Mucosa of descending colon (tissue), 3 donors: ENCODE measurements around the gene NIT1. TPM values are rescaled to one million over a fixed set of nuclear protein-coding genes. Genes with fewer than 3 reads are reported as not detected.

Experiments used
- ATAC-seq: fragments of 200-7000 bp; cut with Tn5 transposase; one replicate; pipeline ENCODE4 v1.9.1; 2020; ENCODE audit warnings: mild to moderate bottlenecking, moderate library complexity
- DNase-seq, 3 donors: peaks; one replicate each; pipeline ENCODE4 v3.0.0-alpha.2; 2020
- H3K36me3 ChIP-seq: fragments of 200-600 bp; one replicate; pipeline ENCODE4 v1.8.0; 2021; ENCODE audit warnings: low read depth, mild to moderate bottlenecking
- H3K4me1 ChIP-seq: fragments of 200-600 bp; one replicate; pipeline ENCODE4 v1.8.0; 2021; ENCODE audit warnings: low read depth, mild to moderate bottlenecking
- H3K4me3 ChIP-seq: fragments of 200-600 bp; one replicate; pipeline ENCODE4 v1.8.0; 2021; ENCODE audit warnings: mild to moderate bottlenecking
- H3K9me3 ChIP-seq: fragments of 200-600 bp; one replicate; pipeline ENCODE4 v1.8.0; 2021; ENCODE audit warnings: mild to moderate bottlenecking
- intact Hi-C, 2 donors: fragments of 100-400 bp; cut with DNase I in 1 of 2; cut with micrococcal nuclease in 1 of 2; formaldehyde crosslinking; loops; one replicate each; pipeline versions ENCODE4 v1.11.0 to v1.11.1; 2022; cut with DNase I, micrococcal nuclease
- total RNA-seq, 3 donors: library from RNA; stranded (reverse); fragmentation: NEBNext Ultra II Directional in 2 of 3; extraction: Animal tissue kit (Norgen Biotek cat#: 25700) in 2 of 3; gene quantifications; one replicate each; pipeline versions ENCODE4 v1.2.1 to v1.2.4, GENCODE V29; 2021 to 2023
- TF ChIP-seq, protein P1 (sequence below): fragments of 200-600 bp; IDR thresholded peaks from one replicate; pipeline ENCODE4 v1.8.0; 2022; ENCODE audit warnings: antibody characterized with exemption, mild to moderate bottlenecking
- donor health status: DM: no; HTN: no; CAD: no; lungs with moderate emphysema.
- donor health status: DM: no; HTN: no; CAD: no.
- donor health status: DM: no; HTN: yes; CAD: no.

The NIT1 gene
- total RNA-seq, 3 donors from 2014 or later, result 56.7 to 79.7 (median 62.8) TPM

DNA sequence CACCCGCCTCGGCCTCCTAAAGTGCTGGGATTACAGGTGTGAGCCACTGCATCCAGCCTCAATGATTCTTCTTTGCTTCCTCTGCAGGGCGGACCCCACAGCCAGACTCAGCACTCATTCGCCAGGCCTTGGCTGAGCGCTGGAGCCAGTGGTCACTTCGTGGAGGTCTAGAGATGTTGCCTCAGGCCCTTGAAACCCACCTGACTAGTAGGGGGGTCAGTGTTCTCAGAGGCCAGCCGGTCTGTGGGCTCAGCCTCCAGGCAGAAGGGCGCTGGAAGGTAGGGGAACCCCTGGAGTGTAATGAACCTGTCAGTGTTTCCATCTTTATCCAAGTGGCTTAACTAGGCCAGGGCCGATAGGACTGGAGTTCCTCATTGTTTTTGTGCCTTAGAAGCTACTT, 51.0 kb downstream of the NIT1 start:
- intact Hi-C loops, result no loop called here
- no peaks in the 10 kb centered on the region for H3K9me3 ChIP-seq
- H3K36me3 ChIP-seq, result peaks cover 5% of the 10 kb centered on the region
- no peak overlapping the region for H3K4me3 ChIP-seq
- no peak for ATAC-seq
- peaks cover 14% of the 10 kb centered on the region for H3K4me1 ChIP-seq
- TF ChIP-seq, protein P1, sequence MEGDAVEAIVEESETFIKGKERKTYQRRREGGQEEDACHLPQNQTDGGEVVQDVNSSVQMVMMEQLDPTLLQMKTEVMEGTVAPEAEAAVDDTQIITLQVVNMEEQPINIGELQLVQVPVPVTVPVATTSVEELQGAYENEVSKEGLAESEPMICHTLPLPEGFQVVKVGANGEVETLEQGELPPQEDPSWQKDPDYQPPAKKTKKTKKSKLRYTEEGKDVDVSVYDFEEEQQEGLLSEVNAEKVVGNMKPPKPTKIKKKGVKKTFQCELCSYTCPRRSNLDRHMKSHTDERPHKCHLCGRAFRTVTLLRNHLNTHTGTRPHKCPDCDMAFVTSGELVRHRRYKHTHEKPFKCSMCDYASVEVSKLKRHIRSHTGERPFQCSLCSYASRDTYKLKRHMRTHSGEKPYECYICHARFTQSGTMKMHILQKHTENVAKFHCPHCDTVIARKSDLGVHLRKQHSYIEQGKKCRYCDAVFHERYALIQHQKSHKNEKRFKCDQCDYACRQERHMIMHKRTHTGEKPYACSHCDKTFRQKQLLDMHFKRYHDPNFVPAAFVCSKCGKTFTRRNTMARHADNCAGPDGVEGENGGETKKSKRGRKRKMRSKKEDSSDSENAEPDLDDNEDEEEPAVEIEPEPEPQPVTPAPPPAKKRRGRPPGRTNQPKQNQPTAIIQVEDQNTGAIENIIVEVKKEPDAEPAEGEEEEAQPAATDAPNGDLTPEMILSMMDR, result no peak
- no peak for DNase-seq

Other genes with a start within 250 kb of the NIT1 start
- 100 to 1,000 TPM; 103 to 254 (median 221) TPM for gene ITLN1, start 232.9 kb upstream of the NIT1 start, total RNA-seq
- not detected for gene ITLN2, start 163.3 kb upstream of the NIT1 start, total RNA-seq
- 100 to 1,000 TPM in 2 of 3 donors, 10 to 100 TPM in 1; 84.0 to 222 (median 157) TPM for gene F11R, start 97.0 kb upstream of the NIT1 start, total RNA-seq
- 100 to 1,000 TPM in 1 of 3 donors, 10 to 100 TPM in 2; 48.9 to 105 (median 80.1) TPM for gene TSTD1, start 79.1 kb upstream of the NIT1 start, total RNA-seq
- gene USF1, start 72.1 kb upstream of the NIT1 start, total RNA-seq, result 10 to 100 TPM; 66.8 to 80.5 (median 71.7) TPM
- gene ARHGAP30, start 48.2 kb upstream of the NIT1 start, total RNA-seq, result 1 to 10 TPM; 3.8 to 9.0 (median 8.1) TPM
- 1 to 10 TPM; 1.6 to 5.4 (median 4.6) TPM for gene NECTIN4, start 28.5 kb upstream of the NIT1 start, total RNA-seq
- 10 to 100 TPM in 1 of 3 donors, 1 to 10 TPM in 2; 9.5 to 10.7 (median 9.7) TPM for gene KLHDC9, start 19.7 kb upstream of the NIT1 start, total RNA-seq
- 10 to 100 TPM; 20.7 to 40.2 (median 29.4) TPM for gene PFDN2, start 68 bp upstream of the NIT1 start, total RNA-seq
- 10 to 100 TPM; 33.3 to 43.0 (median 37.2) TPM for gene DEDD, start 14.6 kb downstream of the NIT1 start, total RNA-seq
- gene UFC1, start 35.9 kb downstream of the NIT1 start, total RNA-seq, result 100 to 1,000 TPM in 1 of 3 donors, 10 to 100 TPM in 2; 88.6 to 114 (median 90.6) TPM
- 10 to 100 TPM; 20.1 to 35.4 (median 29.5) TPM for gene USP21, start 41.4 kb downstream of the NIT1 start, total RNA-seq
- 10 to 100 TPM; 15.0 to 21.9 (median 16.3) TPM for gene PPOX, start 48.3 kb downstream of the NIT1 start, total RNA-seq
- gene B4GALT3, start 59.4 kb downstream of the NIT1 start, total RNA-seq, result 10 to 100 TPM; 25.1 to 35.9 (median 33.3) TPM
- 1 to 10 TPM in 2 of 3 donors, under 1 TPM in 1; 0.96 to 7.2 (median 3.8) TPM for gene ADAMTS4, start 80.9 kb downstream of the NIT1 start, total RNA-seq
- 100 to 1,000 TPM; 119 to 159 (median 154) TPM for gene NDUFS2, start 84.3 kb downstream of the NIT1 start, total RNA-seq
- gene FCER1G, start 97.2 kb downstream of the NIT1 start, total RNA-seq, result 10 to 100 TPM in 2 of 3 donors, 1 to 10 TPM in 1; 5.8 to 43.9 (median 27.1) TPM
- not detected for gene APOA2, start 105.5 kb downstream of the NIT1 start, total RNA-seq
- gene TOMM40L, start 108.0 kb downstream of the NIT1 start, total RNA-seq, result 10 to 100 TPM; 17.2 to 24.5 (median 23.5) TPM
- not detected for gene NR1I3, start 120.1 kb downstream of the NIT1 start, total RNA-seq
- 10 to 100 TPM in 1 of 3 donors, 1 to 10 TPM in 1, under 1 TPM in 1; 0.41 to 12.2 (median 1.6) TPM for gene PCP4L1, start 140.6 kb downstream of the NIT1 start, total RNA-seq
- gene MPZ, start 191.9 kb downstream of the NIT1 start, total RNA-seq, result 10 to 100 TPM in 1 of 3 donors, 1 to 10 TPM in 2; 2.1 to 12.2 (median 3.2) TPM
- 100 to 1,000 TPM; 194 to 244 (median 244) TPM for gene SDHC, start 196.3 kb downstream of the NIT1 start, total RNA-seq
- gene CFAP126, start 249.8 kb downstream of the NIT1 start, total RNA-seq, result not detected